Neural progenitor cell (in vitro differentiated cells): ENCODE data around the gene ADGRD2. TPM values are rescaled to one million over a fixed set of nuclear protein-coding genes. Genes with fewer than 3 reads are reported as not detected.

Experiments
- DNase-seq: peaks from one replicate; pipeline ENCODE4 v3.0.0-alpha.2; 2016; ENCODE audit warnings: low spot score
- H2AFZ ChIP-seq: fragments of 200-600 bp; sonication (generic); replicated peaks from 2 replicates; pipeline ENCODE4 v1.6.1; 2016; ENCODE audit warnings: antibody characterized with exemption
- H3F3A ChIP-seq: fragments of 200-600 bp; sonication (generic); 2 replicates; pipeline ENCODE4 v1.6.1; 2016; ENCODE audit warnings: antibody characterized with exemption, low read depth
- H3K27ac ChIP-seq: fragments of 200-600 bp; sonication (generic); 2 replicates; pipeline ENCODE4 v1.5.1; 2016; ENCODE audit warnings: mild to moderate bottlenecking
- H3K27me3 ChIP-seq: fragments of 200-600 bp; sonication (generic); 2 replicates; pipeline ENCODE4 v1.6.1; 2016; ENCODE audit warnings: mild to moderate bottlenecking, moderate library complexity
- H3K36me3 ChIP-seq: fragments of 200-600 bp; sonication (generic); 2 replicates; pipeline ENCODE4 v1.5.1; 2016
- H3K4me1 ChIP-seq: fragments of 200-600 bp; sonication (generic); 2 replicates; pipeline ENCODE4 v1.6.1; 2016; ENCODE audit warnings: mixed run types
- H3K4me2 ChIP-seq: fragments of 200-600 bp; sonication (generic); 2 replicates; pipeline ENCODE4 v1.6.1; 2016
- H3K4me3 ChIP-seq: fragments of 200-600 bp; sonication (generic); 2 replicates; pipeline ENCODE4 v1.5.1; 2016
- H3K79me2 ChIP-seq: fragments of 200-600 bp; sonication (generic); 2 replicates; pipeline ENCODE4 v1.6.1; 2016; ENCODE audit warnings: low read depth
- H3K9ac ChIP-seq: fragments of 200-600 bp; sonication (generic); 2 replicates; pipeline ENCODE4 v1.6.1; 2016
- H3K9me3 ChIP-seq: fragments of 200-600 bp; sonication (generic); 2 replicates; pipeline ENCODE4 v1.5.1; 2016; ENCODE audit warnings: low read depth
- H4K20me1 ChIP-seq: fragments of 200-600 bp; sonication (generic); 2 replicates; pipeline ENCODE4 v1.6.1; 2016; ENCODE audit warnings: low read depth
- H3K27ac Mint-ChIP-seq: 3 replicates; pipeline ENCODE4 v1.8.0; 2021; ENCODE audit warnings: mixed read lengths
- H3K27me3 Mint-ChIP-seq: 2 replicates; pipeline ENCODE4 v1.8.0; 2022; ENCODE audit warnings: low read depth, mild to moderate bottlenecking, inconsistent platforms, moderate library complexity, mixed read lengths; ENCODE audit not compliant: insufficient read depth
- H3K36me3 Mint-ChIP-seq: 3 replicates; pipeline ENCODE4 v1.8.0; 2021; ENCODE audit warnings: mixed read lengths
- H3K4me1 Mint-ChIP-seq: 3 replicates; pipeline ENCODE4 v1.8.0; 2021; ENCODE audit warnings: mixed read lengths
- H3K4me3 Mint-ChIP-seq: 3 replicates; pipeline ENCODE4 v1.8.0; 2021; ENCODE audit warnings: mild to moderate bottlenecking, moderate library complexity, mixed read lengths
- H3K9me3 Mint-ChIP-seq: 3 replicates; pipeline ENCODE4 v1.8.0; 2020; ENCODE audit warnings: mixed read lengths
- CTCF ChIP-seq: fragments of 200-600 bp; sonication (generic); IDR thresholded peaks from 2 replicates; pipeline ENCODE4 v1.5.1; 2017; ENCODE audit warnings: antibody characterized with exemption, mild to moderate bottlenecking
- EZH2 ChIP-seq: fragments of 200-600 bp; sonication (generic); IDR thresholded peaks from 2 replicates; pipeline ENCODE4 v1.6.1; 2017; ENCODE audit warnings: antibody characterized with exemption, mild to moderate bottlenecking, moderate library complexity
- EZH2phosphoT487 ChIP-seq: fragments of 200-600 bp; sonication (generic); IDR thresholded peaks from 2 replicates; pipeline ENCODE4 v1.6.1; 2017; ENCODE audit warnings: antibody characterized with exemption
- total RNA-seq: library from RNA; depleted of rRNA; stranded (reverse); fragments of >200 nt; gene quantifications from 2 replicates; pipeline ENCODE4 v1.2.3, GENCODE V29; 2015; ENCODE audit warnings: low replicate concordance

The ADGRD2 gene
- total RNA-seq, 1 donor from 2014 or later: 0.13 TPM

GRCh38 chr9:124503713-124504529 is 53.7 kb downstream of the ADGRD2 start:
- Mint-ChIP-seq H3K27ac (peak overlapping the region; percentile 62), H3K9me3 (no peaks in the 10 kb centered on the region), H3K27me3 (peaks cover 37% of the 10 kb centered on the region), H3K4me3 (peak overlapping the region; percentile 87), H3K4me1 (peaks cover 6% of the 10 kb centered on the region), H3K36me3 (no peaks in the 10 kb centered on the region)
- Histone ChIP-seq H3F3A (peaks cover 19% of the 10 kb centered on the region), H3K36me3 (no peaks in the 10 kb centered on the region), H3K27me3 (peaks cover 75% of the 10 kb centered on the region), H3K27ac (no peak overlapping the region), H3K9me3 (no peaks in the 10 kb centered on the region), H2AFZ (peak overlapping the region; percentile 67), H3K9ac (no peak overlapping the region), H3K79me2 (no peaks in the 10 kb centered on the region), H3K4me2 (peak overlapping the region; percentile 71), H3K4me3 (peak overlapping the region; percentile 35), H3K4me1 (peaks cover 6% of the 10 kb centered on the region), H4K20me1 (no peaks in the 10 kb centered on the region)
- peak; percentile 97 for TF ChIP-seq EZH2phosphoT487
- TF ChIP-seq EZH2: peak; percentile 100
- no peak for TF ChIP-seq CTCF
- DNase-seq: no peak

- Mint-ChIP-seq H3K27ac (no peak overlapping the region), H3K9me3 (no peaks in the 10 kb centered on the region), H3K4me3 (no peak overlapping the region), H3K27me3 (peaks cover 37% of the 10 kb centered on the region), H3K36me3 (no peaks in the 10 kb centered on the region), H3K4me1 (peaks cover 6% of the 10 kb centered on the region)
- no peaks in the 10 kb centered on the region for H4K20me1 ChIP-seq
- no peak overlapping the region for H3K27ac ChIP-seq
- peaks cover 19% of the 10 kb centered on the region for H3F3A ChIP-seq
- H3K4me2 ChIP-seq: peak overlapping the region; percentile 80
- peak overlapping the region; percentile 67 for H2AFZ ChIP-seq
- H3K9ac ChIP-seq: no peak overlapping the region
- no peaks in the 10 kb centered on the region for H3K9me3 ChIP-seq
- TF ChIP-seq EZH2phosphoT487: no peak
- TF ChIP-seq CTCF: no peak
- TF ChIP-seq EZH2: no peak
- peaks cover 69% of the 10 kb centered on the region for H3K27me3 ChIP-seq
- peaks cover 6% of the 10 kb centered on the region for H3K4me1 ChIP-seq
- H3K36me3 ChIP-seq: no peaks in the 10 kb centered on the region
- peak overlapping the region; percentile 51 for H3K4me3 ChIP-seq
- H3K79me2 ChIP-seq: no peaks in the 10 kb centered on the region
- peak; percentile 59 for DNase-seq
Observed at GRCh38 chr9:124504530-124505005, 54.3 kb downstream of the ADGRD2 start.

- H3K4me1 Mint-ChIP-seq: peaks cover 6% of the 10 kb centered on the region
- Histone ChIP-seq H3K36me3 (no peaks in the 10 kb centered on the region), H3K4me1 (peaks cover 6% of the 10 kb centered on the region), H3K9me3 (no peaks in the 10 kb centered on the region), H3K4me3 (peak overlapping the region; percentile 51), H3K79me2 (no peaks in the 10 kb centered on the region), H3K9ac (no peak overlapping the region), H3F3A (peaks cover 19% of the 10 kb centered on the region), H3K27ac (no peak overlapping the region), H3K27me3 (peaks cover 62% of the 10 kb centered on the region), H2AFZ (no peak overlapping the region), H4K20me1 (no peaks in the 10 kb centered on the region), H3K4me2 (peak overlapping the region; percentile 80)
- H3K9me3 Mint-ChIP-seq: no peaks in the 10 kb centered on the region
- H3K4me3 Mint-ChIP-seq: peak overlapping the region; percentile 77
- peak; percentile 54 for DNase-seq
- H3K27me3 Mint-ChIP-seq: peaks cover 37% of the 10 kb centered on the region
- TF ChIP-seq EZH2 (no peak), EZH2phosphoT487 (peak; percentile 30), CTCF (peak; percentile 37)
- no peak overlapping the region for H3K27ac Mint-ChIP-seq
- H3K36me3 Mint-ChIP-seq: no peaks in the 10 kb centered on the region
Observed at GRCh38 chr9:124505006-124505900, 55.0 kb downstream of the ADGRD2 start.
